DOHH2 (cell line): Measurements from ENCODE around the gene IFNLR1.

Experiments used
- EZH2phosphoT487 ChIP-seq: fragments of 200-600 bp; sonication (generic); IDR thresholded peaks from 2 replicates; pipeline ENCODE4 v1.6.1; 2017; ENCODE audit warnings: borderline replicate concordance, mild to moderate bottlenecking, antibody characterized with exemption, low read length, moderate library complexity, mixed read lengths
- TF ChIP-seq, protein P1 (sequence below): fragments of 200-600 bp; sonication (generic); IDR thresholded peaks from one replicate; pipeline ENCODE4 v1.5.1; 2014; ENCODE audit warnings: antibody characterized with exemption, mild to moderate bottlenecking, low read depth, low read length; ENCODE audit not compliant: poor library complexity, severe bottlenecking

DNA sequence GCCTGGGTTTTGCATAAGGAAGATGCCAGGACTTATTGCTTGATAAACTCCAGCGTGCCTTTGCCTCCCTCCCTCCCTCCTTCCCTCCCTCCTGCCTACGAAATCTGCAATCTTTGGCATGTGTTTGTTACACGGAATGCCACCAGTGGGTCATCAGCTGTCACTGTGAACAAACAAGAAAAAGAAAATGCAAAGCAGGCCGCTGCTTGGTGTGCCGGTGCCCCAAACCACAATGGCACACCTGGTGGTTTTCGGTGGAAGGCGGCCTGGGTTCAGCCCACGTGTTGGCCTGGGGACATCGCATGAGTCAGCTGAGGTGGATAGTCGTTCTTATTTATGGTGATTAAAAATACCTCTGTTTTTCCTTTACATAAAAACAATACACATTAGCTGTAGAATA, 16.3 kb upstream of the IFNLR1 start:
- TF ChIP-seq, protein P1, sequence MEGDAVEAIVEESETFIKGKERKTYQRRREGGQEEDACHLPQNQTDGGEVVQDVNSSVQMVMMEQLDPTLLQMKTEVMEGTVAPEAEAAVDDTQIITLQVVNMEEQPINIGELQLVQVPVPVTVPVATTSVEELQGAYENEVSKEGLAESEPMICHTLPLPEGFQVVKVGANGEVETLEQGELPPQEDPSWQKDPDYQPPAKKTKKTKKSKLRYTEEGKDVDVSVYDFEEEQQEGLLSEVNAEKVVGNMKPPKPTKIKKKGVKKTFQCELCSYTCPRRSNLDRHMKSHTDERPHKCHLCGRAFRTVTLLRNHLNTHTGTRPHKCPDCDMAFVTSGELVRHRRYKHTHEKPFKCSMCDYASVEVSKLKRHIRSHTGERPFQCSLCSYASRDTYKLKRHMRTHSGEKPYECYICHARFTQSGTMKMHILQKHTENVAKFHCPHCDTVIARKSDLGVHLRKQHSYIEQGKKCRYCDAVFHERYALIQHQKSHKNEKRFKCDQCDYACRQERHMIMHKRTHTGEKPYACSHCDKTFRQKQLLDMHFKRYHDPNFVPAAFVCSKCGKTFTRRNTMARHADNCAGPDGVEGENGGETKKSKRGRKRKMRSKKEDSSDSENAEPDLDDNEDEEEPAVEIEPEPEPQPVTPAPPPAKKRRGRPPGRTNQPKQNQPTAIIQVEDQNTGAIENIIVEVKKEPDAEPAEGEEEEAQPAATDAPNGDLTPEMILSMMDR: no peak
- no peak for TF ChIP-seq EZH2phosphoT487
